IPS-18c (cell line): Measurements from ENCODE around the gene MICAL3.

Source experiments
- H3K4me3 ChIP-seq: 2 replicates; pipeline ENCODE4 v1.7.0; 2013; ENCODE audit warnings: low read depth, mild to moderate bottlenecking, low read length, moderate library complexity; ENCODE audit not compliant: insufficient read depth
- H3K9me3 ChIP-seq: one replicate; pipeline ENCODE4 v1.6.1; 2013; ENCODE audit warnings: mild to moderate bottlenecking, low read length, moderate library complexity; ENCODE audit not compliant: control insufficient read depth, insufficient read depth

MICAL3 gene

GRCh38 chr22:17871726-17872458, 152.5 kb downstream of the MICAL3 start:
- Histone ChIP-seq H3K4me3 (no peak overlapping the region), H3K9me3 (no peaks in the 10 kb centered on the region)

DNA sequence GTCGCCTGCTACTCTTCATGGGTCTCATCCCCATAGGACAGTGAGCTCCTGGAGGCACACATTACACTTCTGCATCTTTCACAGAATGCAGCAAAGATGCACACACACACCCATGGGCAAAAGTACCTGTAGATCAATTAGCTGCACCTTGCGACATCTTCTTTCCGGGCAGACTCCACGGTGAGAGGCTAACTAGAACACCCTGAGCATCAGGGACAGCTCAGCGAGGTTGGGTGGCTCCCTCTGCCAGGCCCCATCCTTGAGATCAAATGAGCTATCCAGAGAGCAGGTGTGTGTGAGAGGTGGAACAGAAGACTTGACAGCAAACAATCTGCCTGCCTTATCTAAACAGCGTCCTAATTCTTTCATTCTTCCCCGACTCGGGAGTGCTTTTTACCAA, 154.0 kb downstream of the MICAL3 start:
- Histone ChIP-seq H3K9me3 (no peaks in the 10 kb centered on the region), H3K4me3 (no peak overlapping the region)

DNA sequence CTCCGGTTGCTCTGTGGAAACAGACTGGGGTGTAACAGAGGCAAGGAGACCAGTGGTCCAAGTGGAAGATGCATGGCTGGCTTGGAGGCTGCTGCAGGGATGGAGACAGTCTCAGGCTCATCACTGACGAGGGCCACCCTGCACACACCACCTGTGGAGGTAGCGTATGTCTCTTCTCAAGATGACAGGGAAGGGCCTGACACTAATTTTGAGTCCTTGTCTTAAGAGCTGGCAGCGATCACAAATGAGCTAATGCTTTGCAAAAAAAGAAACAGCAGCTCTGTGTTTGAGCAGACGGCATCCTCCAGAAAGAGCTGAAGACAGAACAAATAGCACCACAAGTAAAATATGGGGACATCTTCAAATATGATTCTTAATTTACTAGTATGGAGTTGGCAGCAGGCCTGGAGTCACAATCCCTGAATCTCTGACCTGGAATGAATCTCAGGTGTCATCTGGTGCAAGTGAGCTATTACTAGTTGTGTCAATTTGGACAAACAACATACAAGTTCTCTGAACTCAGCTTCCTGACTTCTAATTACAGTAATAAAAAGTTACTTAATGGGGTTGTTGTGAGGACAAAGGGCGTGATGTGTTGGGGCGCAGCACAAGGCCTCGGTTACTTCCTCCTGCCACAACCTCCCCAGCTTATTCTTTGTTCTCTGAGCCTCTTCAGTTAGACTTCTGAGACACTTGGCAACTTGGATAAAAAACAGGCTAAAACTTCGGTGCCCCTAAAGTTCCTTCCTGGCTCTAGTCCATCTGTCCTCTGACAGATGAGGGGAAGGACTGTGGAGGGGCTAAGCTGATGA, 154.9 kb downstream of the MICAL3 start:
- no peaks in the 10 kb centered on the region for H3K9me3 ChIP-seq
- H3K4me3 ChIP-seq = no peak overlapping the region

DNA sequence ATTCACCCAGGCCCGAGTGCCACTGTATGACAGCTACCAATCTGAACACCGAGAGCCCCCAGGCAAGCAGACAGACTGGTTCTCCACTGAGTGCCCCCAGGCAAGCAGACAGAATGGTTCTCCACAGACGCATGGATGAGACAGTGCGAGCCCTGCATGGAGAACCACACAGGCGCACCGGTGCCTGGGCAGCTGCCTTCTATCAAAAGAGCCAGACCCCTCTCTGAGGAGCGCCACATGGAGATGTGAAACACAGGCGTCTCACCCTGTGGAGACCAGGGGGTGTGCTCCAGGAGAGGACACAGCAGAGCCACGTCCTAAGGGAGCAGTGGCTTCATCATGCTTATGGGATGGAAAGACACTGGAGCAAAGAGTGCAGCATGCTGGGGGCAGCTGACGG, 155.6 kb downstream of the MICAL3 start:
- Histone ChIP-seq H3K4me3 (no peak overlapping the region), H3K9me3 (no peaks in the 10 kb centered on the region)

- Histone ChIP-seq H3K9me3 (no peaks in the 10 kb centered on the region), H3K4me3 (no peak overlapping the region)
Observed at GRCh38 chr22:17867160-17867785, 157.1 kb downstream of the MICAL3 start.

GRCh38 chr22:17866621-17867020, 157.7 kb downstream of the MICAL3 start:
- Histone ChIP-seq H3K9me3 (no peaks in the 10 kb centered on the region), H3K4me3 (no peak overlapping the region)

DNA sequence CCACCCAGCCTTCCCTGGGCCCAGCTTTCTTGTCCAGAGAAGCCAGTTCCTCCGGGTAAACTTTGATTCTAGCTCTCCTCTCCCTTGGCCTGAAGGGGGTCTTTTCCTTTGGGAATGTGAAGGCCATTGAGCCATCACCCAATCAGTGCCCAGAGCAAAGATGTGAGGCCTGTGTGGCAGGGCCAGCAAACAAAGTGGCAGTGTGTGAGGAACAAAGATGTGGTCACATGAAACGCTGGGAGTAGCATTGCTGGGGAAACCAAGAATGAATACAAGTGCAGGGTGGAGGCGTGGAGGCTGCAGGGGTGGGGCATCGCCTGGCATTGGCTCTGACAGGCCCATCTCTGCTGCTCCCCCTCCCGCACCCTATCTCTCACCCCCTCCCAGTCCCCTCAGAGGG, 158.2 kb downstream of the MICAL3 start:
- no peaks in the 10 kb centered on the region for H3K9me3 ChIP-seq
- H3K4me3 ChIP-seq = no peak overlapping the region

- H3K9me3 ChIP-seq = no peaks in the 10 kb centered on the region
- H3K4me3 ChIP-seq = no peak overlapping the region
Observed at GRCh38 chr22:17865183-17866055, 158.9 kb downstream of the MICAL3 start.

- Histone ChIP-seq H3K4me3 (no peak overlapping the region), H3K9me3 (no peaks in the 10 kb centered on the region)
Observed at GRCh38 chr22:17864398-17865182, 159.8 kb downstream of the MICAL3 start.

GRCh38 chr22:17862646-17863181, 161.6 kb downstream of the MICAL3 start:
- H3K9me3 ChIP-seq = no peaks in the 10 kb centered on the region
- no peak overlapping the region for H3K4me3 ChIP-seq

GRCh38 chr22:17861909-17862308, 162.5 kb downstream of the MICAL3 start:
- H3K4me3 ChIP-seq = no peak overlapping the region
- H3K9me3 ChIP-seq = no peaks in the 10 kb centered on the region

DNA sequence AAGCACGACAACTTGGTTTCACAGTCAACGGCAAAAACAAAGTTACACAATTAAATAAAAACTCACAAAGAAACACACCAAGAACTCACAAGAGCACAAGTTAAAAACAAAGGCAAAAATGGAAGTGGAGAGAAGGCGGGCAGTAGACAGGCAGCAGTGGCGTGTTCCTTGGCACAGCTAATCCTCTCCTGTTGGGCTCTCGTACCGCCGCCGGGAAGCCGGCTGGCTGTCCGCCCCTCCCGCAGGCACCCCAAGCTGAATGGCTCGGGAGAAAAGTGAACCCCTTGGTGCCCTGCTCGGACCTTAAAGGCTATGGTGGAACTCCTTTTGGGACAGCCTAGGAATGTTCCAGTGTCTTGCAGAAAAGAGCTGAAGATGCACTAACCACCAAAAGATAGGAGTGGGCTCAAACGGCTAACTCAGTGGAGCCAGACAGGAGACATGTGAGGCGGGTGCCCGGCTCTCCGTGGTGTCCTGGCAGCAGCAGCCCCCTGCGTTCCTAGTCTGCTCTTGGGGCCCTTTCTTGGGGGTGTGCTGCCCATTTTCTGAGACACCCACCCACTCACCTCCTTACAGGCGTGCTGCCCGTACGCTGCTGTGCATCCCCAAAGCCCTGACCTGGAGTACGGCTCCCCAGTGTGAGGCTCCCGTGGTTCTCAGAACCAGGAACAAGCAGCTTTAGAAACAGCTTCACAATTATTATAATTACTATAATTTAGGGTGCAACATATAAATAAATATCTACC, 164.0 kb downstream of the MICAL3 start:
- H3K4me3 ChIP-seq = no peak overlapping the region
- H3K9me3 ChIP-seq = no peaks in the 10 kb centered on the region

- Histone ChIP-seq H3K4me3 (no peak overlapping the region), H3K9me3 (no peaks in the 10 kb centered on the region)
Observed at GRCh38 chr22:17858033-17858432, 166.3 kb downstream of the MICAL3 start.

GRCh38 chr22:17855572-17856290, 168.6 kb downstream of the MICAL3 start:
- Histone ChIP-seq H3K9me3 (no peaks in the 10 kb centered on the region), H3K4me3 (no peak overlapping the region)

DNA sequence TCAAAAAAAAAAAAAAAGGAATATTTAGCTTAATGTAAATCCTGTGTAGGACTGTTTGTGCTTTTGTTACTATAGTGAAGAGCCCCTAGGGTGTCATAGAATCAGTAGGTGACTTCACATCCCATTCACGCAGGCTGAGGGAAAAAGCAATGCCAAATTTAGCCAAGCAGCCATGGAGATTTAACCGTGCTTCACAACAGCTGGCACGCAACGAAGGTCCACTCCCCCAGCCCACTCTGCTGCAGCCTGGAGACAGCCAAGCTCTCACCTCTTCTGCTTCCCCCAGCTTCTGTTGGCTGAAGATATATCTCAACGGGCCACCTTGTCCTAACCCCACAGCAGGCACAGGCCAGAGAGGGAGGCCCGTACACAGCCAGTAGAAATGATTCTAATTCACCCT, 171.3 kb downstream of the MICAL3 start:
- Histone ChIP-seq H3K9me3 (no peaks in the 10 kb centered on the region), H3K4me3 (no peak overlapping the region)
